Left ventricle myocardium inferior (tissue), 1 donor: ENCODE measurements around the gene SCYGR4. TPM values are rescaled to one million over a fixed set of nuclear protein-coding genes. Genes with fewer than 3 reads are reported as not detected.

Source experiments
- DNase-seq: peaks from one replicate; pipeline ENCODE4 v3.0.0-alpha.2; 2020
- H3K27ac ChIP-seq: fragments of 200-600 bp; replicated peaks from 2 replicates; pipeline ENCODE4 v1.8.0; 2021
- H3K27me3 ChIP-seq: fragments of 200-600 bp; 2 replicates; pipeline ENCODE4 v1.8.0; 2021; ENCODE audit warnings: low read depth
- H3K36me3 ChIP-seq: fragments of 200-600 bp; 2 replicates; pipeline ENCODE4 v1.8.0; 2021
- H3K4me1 ChIP-seq: fragments of 200-600 bp; 2 replicates; pipeline ENCODE4 v1.8.0; 2021
- H3K4me3 ChIP-seq: fragments of 200-600 bp; 2 replicates; pipeline ENCODE4 v1.8.0; 2021; ENCODE audit warnings: mild to moderate bottlenecking, moderate library complexity
- H3K9me3 ChIP-seq: fragments of 200-600 bp; replicated peaks from 2 replicates; pipeline ENCODE4 v1.8.0; 2021
- CTCF ChIP-seq: fragments of 200-600 bp; IDR thresholded peaks from 2 replicates; pipeline ENCODE4 v1.8.0; 2021; ENCODE audit warnings: antibody characterized with exemption, mild to moderate bottlenecking, borderline replicate concordance
- intact Hi-C: fragments of 100-400 bp; cut with micrococcal nuclease; formaldehyde crosslinking; loops from one replicate; pipeline ENCODE4 v1.11.0; 2022
- total RNA-seq: library from RNA; stranded (reverse); fragmentation: NEBNext Ultra II Directional; extraction: Animal tissue kit (Norgen Biotek cat#: 25700); gene quantifications from one replicate; pipeline ENCODE4 v1.2.1, GENCODE V29; 2021
- donor health status: DM: no; HTN: yes; CAD: no; lungs with severe emphysema.

The SCYGR4 gene
- total RNA-seq, 1 donor from 2014 or later = not detected

- no peak for DNase-seq
- Histone ChIP-seq H3K9me3 (no peaks in the 10 kb centered on the region), H3K27me3 (peaks cover 8% of the 10 kb centered on the region), H3K4me1 (no peaks in the 10 kb centered on the region), H3K27ac (no peak overlapping the region), H3K4me3 (no peak overlapping the region), H3K36me3 (no peaks in the 10 kb centered on the region)
- intact Hi-C loops = no loop called here
- TF ChIP-seq CTCF = no peak
These were observed 15.5 kb downstream of the SCYGR4 start for GRCh38 chr2:227632827-227633226.

GRCh38 chr2:227634201-227634600 lies 16.9 kb downstream of the SCYGR4 start:
- intact Hi-C loops = no loop called here
- no peaks in the 10 kb centered on the region for H3K36me3 ChIP-seq
- H3K4me1 ChIP-seq = no peaks in the 10 kb centered on the region
- H3K27me3 ChIP-seq = peaks cover 8% of the 10 kb centered on the region
- no peak for DNase-seq
- H3K4me3 ChIP-seq = no peak overlapping the region
- TF ChIP-seq CTCF = no peak
- H3K9me3 ChIP-seq = no peaks in the 10 kb centered on the region
- H3K27ac ChIP-seq = no peak overlapping the region

- no peak for TF ChIP-seq CTCF
- intact Hi-C loops = no loop called here
- no peaks in the 10 kb centered on the region for H3K9me3 ChIP-seq
- no peaks in the 10 kb centered on the region for H3K4me1 ChIP-seq
- peaks cover 6% of the 10 kb centered on the region for H3K27me3 ChIP-seq
- H3K36me3 ChIP-seq = no peaks in the 10 kb centered on the region
- H3K27ac ChIP-seq = no peak overlapping the region
- no peak overlapping the region for H3K4me3 ChIP-seq
- DNase-seq = no peak
These were observed 25.4 kb downstream of the SCYGR4 start for GRCh38 chr2:227642656-227643055.

GRCh38 chr2:227643990-227644551 lies 26.8 kb downstream of the SCYGR4 start:
- H3K9me3 ChIP-seq = no peaks in the 10 kb centered on the region
- H3K4me1 ChIP-seq = no peaks in the 10 kb centered on the region
- DNase-seq = no peak
- TF ChIP-seq CTCF = no peak
- intact Hi-C loops = no loop called here
- peaks cover 11% of the 10 kb centered on the region for H3K27me3 ChIP-seq
- H3K36me3 ChIP-seq = no peaks in the 10 kb centered on the region
- H3K4me3 ChIP-seq = no peak overlapping the region
- no peak overlapping the region for H3K27ac ChIP-seq

- Histone ChIP-seq H3K27me3 (peaks cover 13% of the 10 kb centered on the region), H3K4me1 (no peaks in the 10 kb centered on the region), H3K4me3 (no peak overlapping the region), H3K27ac (no peak overlapping the region), H3K36me3 (no peaks in the 10 kb centered on the region), H3K9me3 (no peaks in the 10 kb centered on the region)
- intact Hi-C loops = no loop called here
- DNase-seq = no peak
- TF ChIP-seq CTCF = no peak
These were observed 36.1 kb downstream of the SCYGR4 start for GRCh38 chr2:227653419-227653818.
